OCI-LY1 (cell line): ENCODE data around the gene MED6.

Experiments used
- EZH2 ChIP-seq: fragments of 200-600 bp; sonication (generic), shearing (Covaris generic); IDR thresholded peaks from 2 replicates; pipeline ENCODE4 v1.8.0; 2017; ENCODE audit warnings: borderline replicate concordance, mixed run types, mild to moderate bottlenecking, antibody characterized with exemption, low read length, moderate library complexity, mixed read lengths
- TF ChIP-seq, protein P1 (sequence below): fragments of 200-600 bp; sonication (generic), shearing (Covaris generic); IDR thresholded peaks from 2 replicates; pipeline ENCODE4 v1.5.1; 2017; ENCODE audit warnings: mild to moderate bottlenecking, antibody characterized with exemption, low read length, moderate library complexity, mixed read lengths

- TF ChIP-seq, protein P1, sequence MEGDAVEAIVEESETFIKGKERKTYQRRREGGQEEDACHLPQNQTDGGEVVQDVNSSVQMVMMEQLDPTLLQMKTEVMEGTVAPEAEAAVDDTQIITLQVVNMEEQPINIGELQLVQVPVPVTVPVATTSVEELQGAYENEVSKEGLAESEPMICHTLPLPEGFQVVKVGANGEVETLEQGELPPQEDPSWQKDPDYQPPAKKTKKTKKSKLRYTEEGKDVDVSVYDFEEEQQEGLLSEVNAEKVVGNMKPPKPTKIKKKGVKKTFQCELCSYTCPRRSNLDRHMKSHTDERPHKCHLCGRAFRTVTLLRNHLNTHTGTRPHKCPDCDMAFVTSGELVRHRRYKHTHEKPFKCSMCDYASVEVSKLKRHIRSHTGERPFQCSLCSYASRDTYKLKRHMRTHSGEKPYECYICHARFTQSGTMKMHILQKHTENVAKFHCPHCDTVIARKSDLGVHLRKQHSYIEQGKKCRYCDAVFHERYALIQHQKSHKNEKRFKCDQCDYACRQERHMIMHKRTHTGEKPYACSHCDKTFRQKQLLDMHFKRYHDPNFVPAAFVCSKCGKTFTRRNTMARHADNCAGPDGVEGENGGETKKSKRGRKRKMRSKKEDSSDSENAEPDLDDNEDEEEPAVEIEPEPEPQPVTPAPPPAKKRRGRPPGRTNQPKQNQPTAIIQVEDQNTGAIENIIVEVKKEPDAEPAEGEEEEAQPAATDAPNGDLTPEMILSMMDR = no peak
- no peak for TF ChIP-seq EZH2
These were observed 65.6 kb downstream of the MED6 start, which contains the start of gene ADAM20 for GRCh38 chr14:70534904-70535303.
